Endothelial cell of umbilical vein (primary cell): ENCODE measurements around the gene PERCC1. TPM values are rescaled to one million over a fixed set of nuclear protein-coding genes. Genes with fewer than 3 reads are reported as not detected.

Experiments
- BruUV-seq: library from RNA; stranded (reverse); fragments of 400-500 nt; replicated peaks from 2 replicates; lab custom pipeline; 2021; lab: Mats Ljungman, UMichigan
- CTCF ChIA-PET: fragments of 300-600, 350-600 bp; sonication (Branson Sonifier 250); formaldehyde crosslinking; loops from one replicate; lab custom pipeline; 2021; ENCODE audit warnings: antibody characterized with exemption, inconsistent platforms; lab: Charles Lee
- POLR2A ChIA-PET: fragments of 300-600, 350-600 bp; sonication (Branson Sonifier 250); formaldehyde crosslinking; loops from one replicate; lab custom pipeline; 2021; ENCODE audit warnings: antibody characterized with exemption, inconsistent platforms; lab: Charles Lee
- DNase-seq: peaks from one replicate; pipeline ENCODE4 v3.0.0-alpha.2; 2011; ENCODE audit warnings: low read depth, low spot score
- FAIRE-seq: peaks from 2 replicates; lab custom pipeline; 2011; peaks lifted over from hg19 to GRCh38; lab: Jason Lieb, UNC
- H2AFZ ChIP-seq: 2 replicates; pipeline ENCODE4 v1.6.0; 2012; ENCODE audit warnings: low read depth, low read length, control low read depth, inconsistent platforms
- H3K27ac ChIP-seq: 2 replicates; pipeline ENCODE4 v1.5.1; 2011; ENCODE audit warnings: low read depth, mild to moderate bottlenecking, control low read depth, low read length, moderate library complexity; ENCODE audit not compliant: insufficient read depth
- H3K27me3 ChIP-seq, 2 experiments: 2 replicates each; pipeline versions ENCODE4 v1.6.0 to v1.6.1; 2011; ENCODE audit warnings: low read length in 2 of 2, mixed read lengths in 1 of 2; ENCODE audit not compliant: control insufficient read depth in 2 of 2, insufficient read depth in 2 of 2
- H3K36me3 ChIP-seq, 2 experiments: 2 replicates in 1 of 2; 3 replicates in 1 of 2; pipeline ENCODE4 v1.5.1; 2011; ENCODE audit warnings: low read length in 2 of 2, mild to moderate bottlenecking in 1 of 2, moderate library complexity in 1 of 2; ENCODE audit not compliant: control insufficient read depth in 2 of 2, insufficient read depth in 2 of 2; ENCODE audit errors: extremely low read depth in 1 of 2
- H3K4me1 ChIP-seq: 3 replicates; pipeline ENCODE4 v1.5.1; 2011; ENCODE audit warnings: mild to moderate bottlenecking, low read length; ENCODE audit not compliant: control insufficient read depth, insufficient read depth; ENCODE audit errors: extremely low read depth
- H3K4me2 ChIP-seq: 2 replicates; pipeline ENCODE4 v1.6.1; 2011; ENCODE audit warnings: low read length, control low read depth, mixed read lengths; ENCODE audit not compliant: insufficient read depth
- H3K4me3 ChIP-seq, 3 experiments: fragments of 200-600 bp in 1 of 3; sonication (generic), shearing (Covaris generic) in 1 of 3; replicated peaks in 1 of 3; 2 replicates each; pipeline ENCODE4 v1.5.1; 2011 to 2016; ENCODE audit warnings: control low read depth in 3 of 3, low read length in 3 of 3, mild to moderate bottlenecking in 2 of 3, inconsistent platforms in 1 of 3, low read depth in 1 of 3, moderate library complexity in 1 of 3; ENCODE audit not compliant: insufficient read depth in 1 of 3
- H3K79me2 ChIP-seq: 2 replicates; pipeline ENCODE4 v1.6.0; 2012; ENCODE audit warnings: low read length, inconsistent platforms; ENCODE audit not compliant: control insufficient read depth, insufficient read depth
- H3K9ac ChIP-seq: replicated peaks from 2 replicates; pipeline ENCODE3; 2011; ENCODE audit warnings: low read length, control low read depth; ENCODE audit not compliant: insufficient read depth; ENCODE audit errors: extremely low read depth
- H3K9me1 ChIP-seq: replicated peaks from 3 replicates; pipeline ENCODE4 v1.6.0; 2011; ENCODE audit warnings: mild to moderate bottlenecking, low read length; ENCODE audit not compliant: control insufficient read depth, insufficient read depth; ENCODE audit errors: extremely low read depth
- H3K9me3 ChIP-seq: replicated peaks from 2 replicates; pipeline ENCODE4 v1.5.1; 2012; ENCODE audit warnings: low read length, inconsistent platforms; ENCODE audit not compliant: control insufficient read depth, insufficient read depth
- H4K20me1 ChIP-seq: replicated peaks from 2 replicates; pipeline ENCODE3; 2011; ENCODE audit warnings: mild to moderate bottlenecking, low read length; ENCODE audit not compliant: control insufficient read depth, insufficient read depth; ENCODE audit errors: extremely low read depth
- CTCF ChIP-seq, 2 donors: IDR thresholded peaks; 1 replicate in 1 of 2; 2 replicates in 1 of 2; pipeline ENCODE4 v1.5.1; 2011; ENCODE audit warnings: low read length in 2 of 2, mild to moderate bottlenecking in 2 of 2, moderate library complexity in 2 of 2, control low read depth in 1 of 2, inconsistent platforms in 1 of 2, low read depth in 1 of 2; ENCODE audit not compliant: insufficient read depth in 1 of 2; ENCODE audit errors: extremely low read depth in 1 of 2
- EZH2 ChIP-seq: IDR thresholded peaks from 2 replicates; pipeline ENCODE4 v1.6.1; 2012; ENCODE audit warnings: borderline replicate concordance, low read depth, mild to moderate bottlenecking, moderate library complexity, low read length, inconsistent platforms; ENCODE audit not compliant: severe bottlenecking
- FOS ChIP-seq: IDR thresholded peaks from 2 replicates; pipeline ENCODE4 v1.6.1; 2011; ENCODE audit warnings: mild to moderate bottlenecking, low read length, moderate library complexity, borderline replicate concordance; ENCODE audit not compliant: insufficient read depth
- JUN ChIP-seq: IDR thresholded peaks from 2 replicates; pipeline ENCODE4 v1.6.1; 2011; ENCODE audit warnings: borderline replicate concordance, low read depth; ENCODE audit not compliant: insufficient read length, insufficient read depth
- MAX ChIP-seq: IDR thresholded peaks from 2 replicates; pipeline ENCODE4 v1.6.1; 2011; ENCODE audit not compliant: insufficient read depth, insufficient read length
- MYC ChIP-seq: IDR thresholded peaks from one replicate; pipeline ENCODE4 v1.6.1; 2011; ENCODE audit warnings: mild to moderate bottlenecking, low read depth, low read length
- POLR2AphosphoS5 ChIP-seq: IDR thresholded peaks from 2 replicates; pipeline ENCODE4 v1.6.1; 2012; ENCODE audit warnings: low read depth, mild to moderate bottlenecking, control low read depth, low read length, moderate library complexity; ENCODE audit not compliant: insufficient read depth
- dilution Hi-C: fragments of 300-500 bp; cut with MboI; formaldehyde crosslinking; loops from one replicate; pipeline ENCODE4 v1.15.0; 2019; ENCODE audit warnings: low sequenced_read_pairs; ENCODE audit not compliant: extremely low pct_ligation_motif_present
- intact Hi-C: fragments of 100-400 bp; cut with micrococcal nuclease; formaldehyde crosslinking; loops from one replicate; pipeline ENCODE4 v1.10.0; 2022
- polyA plus RNA-seq, 4 experiments: library from polyadenylated mRNA; depleted of rRNA in 3 of 4; stranded (reverse) in 3 of 4; unstranded in 1 of 4; fragments of >200 nt; gene quantifications; 2 replicates each; pipeline versions ENCODE4 v1.2.1 to v1.2.3, GENCODE V29; 2011 to 2012; ENCODE audit warnings: missing spikeins in 1 of 4
- total RNA-seq: library from RNA; stranded (reverse); gene quantifications from 2 replicates; pipeline ENCODE4 v1.2.3, GENCODE V29; 2021

The PERCC1 gene
- total and polyA plus RNA-seq, 2 donors (not counting 3 experiments of a cell fraction or from before 2014, with no cell fraction given), result not detected

DNA sequence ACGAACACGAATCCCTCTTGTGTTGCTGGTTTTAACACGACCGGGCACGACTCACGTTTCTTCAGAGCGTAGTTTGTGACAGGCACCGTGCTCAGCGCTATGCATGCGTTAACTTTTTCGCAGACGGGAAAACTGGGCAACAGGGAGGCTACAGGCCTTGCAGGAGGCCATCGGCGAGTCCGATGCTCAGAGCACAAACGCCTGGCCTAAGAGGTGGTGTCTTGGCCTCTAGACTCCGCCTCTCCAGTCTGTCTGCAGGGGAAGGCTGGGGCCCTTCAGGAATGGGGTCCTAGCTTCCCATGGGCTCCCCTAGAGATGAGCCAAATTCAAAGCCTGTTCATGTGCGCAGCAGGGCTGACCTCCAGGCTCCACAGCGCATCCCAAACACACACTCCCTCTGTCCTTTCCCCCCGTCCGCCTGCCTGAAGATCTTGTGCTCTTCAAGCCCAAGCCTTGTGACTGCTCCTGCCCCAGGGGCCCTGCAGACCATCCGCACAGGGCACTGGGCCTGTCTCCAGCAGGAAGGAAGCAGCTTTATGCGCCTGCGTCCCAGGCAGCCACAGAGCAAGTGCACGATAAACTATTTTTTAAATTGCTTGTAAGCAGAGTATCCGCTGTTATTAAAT lies 40.8 kb downstream of the PERCC1 start:
- no peaks in the 10 kb centered on the region for H3K36me3 ChIP-seq
- POLR2A ChIA-PET, result no interaction called here

More for the DNA sequence above, 40.8 kb downstream of the PERCC1 start:
- CTCF ChIA-PET, result no interaction called here
- Histone ChIP-seq H3K4me1 (peaks cover 5% of the 10 kb centered on the region), H3K79me2 (peaks cover 29% of the 10 kb centered on the region), H3K9ac (no peak overlapping the region), H3K27ac (no peak overlapping the region), H3K4me2 (no peak overlapping the region), H3K9me1 (no peaks in the 10 kb centered on the region), H4K20me1 (no peaks in the 10 kb centered on the region), H2AFZ (no peak overlapping the region), H3K4me3 (no peak overlapping the region), H3K27me3 (no peaks in the 10 kb centered on the region), H3K9me3 (no peaks in the 10 kb centered on the region)
- dilution Hi-C loops, result no loop called here
- FAIRE-seq (no peak), DNase-seq (no peak)
- intact Hi-C loops, result no loop called here
- no TSS peak for BruUV-seq
- TF ChIP-seq EZH2 (no peak), JUN (no peak), MAX (no peak), FOS (no peak), MYC (no peak), CTCF (IDR thresholded peaks at IDR 0.05; ENCODE audit: extremely low read depth in 1 of 2, insufficient read depth in 1 of 2, low read depth in 1 of 2, low read length in 2 of 2) (no peak), POLR2AphosphoS5 (no peak)
